Mesendoderm (in vitro differentiated cells): ENCODE measurements around the gene SCGN.

Experiments
- DNase-seq: peaks from one replicate; pipeline ENCODE4 v3.0.0; 2013
- H2AK5ac ChIP-seq: 2 replicates; pipeline ENCODE4 v1.6.1; 2013; ENCODE audit warnings: low read length, inconsistent platforms
- H2BK120ac ChIP-seq: 2 replicates; pipeline ENCODE4 v1.6.1; 2013; ENCODE audit warnings: low read depth, mild to moderate bottlenecking, low read length, moderate library complexity, mixed read lengths
- H2BK15ac ChIP-seq: replicated peaks from 2 replicates; pipeline ENCODE4 v1.6.1; 2013; ENCODE audit warnings: low read depth, mild to moderate bottlenecking, moderate library complexity
- H2BK5ac ChIP-seq: 2 replicates; pipeline ENCODE4 v1.6.1; 2013; ENCODE audit warnings: low read length, inconsistent platforms
- H3K18ac ChIP-seq: 2 replicates; pipeline ENCODE4 v1.6.1; 2013; ENCODE audit warnings: mild to moderate bottlenecking, low read length, mixed read lengths
- H3K23ac ChIP-seq: one replicate; pipeline ENCODE4 v1.6.1; 2013; ENCODE audit warnings: low read length
- H3K27ac ChIP-seq: 2 replicates; pipeline ENCODE4 v1.5.1; 2013; ENCODE audit warnings: low read depth, mild to moderate bottlenecking, inconsistent platforms, low read length, moderate library complexity
- H3K27me3 ChIP-seq: 2 replicates; pipeline ENCODE4 v1.6.1; 2013; ENCODE audit warnings: low read length, control low read depth, mild to moderate bottlenecking, inconsistent platforms; ENCODE audit not compliant: insufficient read depth, poor library complexity
- H3K36me3 ChIP-seq: 2 replicates; pipeline ENCODE4 v1.6.1; 2013; ENCODE audit warnings: low read length, inconsistent platforms; ENCODE audit not compliant: control insufficient read depth, insufficient read depth
- H3K4ac ChIP-seq: one replicate; pipeline ENCODE4 v1.6.1; 2013; ENCODE audit warnings: low read depth, mild to moderate bottlenecking, low read length, moderate library complexity
- H3K4me1 ChIP-seq: 2 replicates; pipeline ENCODE4 v1.6.1; 2013; ENCODE audit warnings: low read depth, low read length, inconsistent platforms; ENCODE audit not compliant: control insufficient read depth
- H3K4me2 ChIP-seq: 2 replicates; pipeline ENCODE4 v1.6.1; 2013; ENCODE audit warnings: low read length
- H3K4me3 ChIP-seq: 2 replicates; pipeline ENCODE4 v1.5.1; 2013; ENCODE audit warnings: mild to moderate bottlenecking, low read length
- H3K56ac ChIP-seq: one replicate; pipeline ENCODE4 v1.6.1; 2013; ENCODE audit warnings: low read length
- H3K79me1 ChIP-seq: 2 replicates; pipeline ENCODE4 v1.6.1; 2013; ENCODE audit warnings: low read length, inconsistent platforms
- H3K79me2 ChIP-seq: 2 replicates; pipeline ENCODE4 v1.6.1; 2013; ENCODE audit warnings: mild to moderate bottlenecking, low read length; ENCODE audit not compliant: control insufficient read depth, insufficient read depth
- H3K9ac ChIP-seq: 2 replicates; pipeline ENCODE4 v1.6.1; 2013; ENCODE audit warnings: low read length, inconsistent platforms
- H4K5ac ChIP-seq: one replicate; pipeline ENCODE4 v1.6.1; 2013; ENCODE audit warnings: low read length
- H4K8ac ChIP-seq: one replicate; pipeline ENCODE4 v1.6.1; 2013; ENCODE audit warnings: low read depth, mild to moderate bottlenecking, control low read depth, low read length, moderate library complexity
- WGBS: extraction: QIAGEN DNeasy Blood & Tissue Kit; methylation state at CpG from one replicate; pipeline ENCODE4 v1.1.7; 2013; ENCODE audit warnings: low lambda C conversion rate, missing lambda C conversion rate; ENCODE audit not compliant: insufficient coverage; ENCODE audit errors: extremely low coverage; 5-methylcytosine and 5-hydroxymethylcytosine counted together

Gene SCGN

GRCh38 chr6:25735261-25735660, 83.2 kb downstream of the SCGN start:
- Histone ChIP-seq H2BK120ac (no peak overlapping the region), H3K27me3 (no peaks in the 10 kb centered on the region), H4K8ac (no peak overlapping the region), H3K79me1 (no peaks in the 10 kb centered on the region), H3K18ac (no peak overlapping the region), H4K5ac (no peak overlapping the region), H3K4me1 (no peaks in the 10 kb centered on the region), H2BK5ac (no peak overlapping the region), H3K4me3 (no peak overlapping the region), H3K23ac (no peak overlapping the region), H3K56ac (no peak overlapping the region), H3K36me3 (no peaks in the 10 kb centered on the region), H3K4ac (no peak overlapping the region), H3K9ac (no peak overlapping the region), H2BK15ac (no peak overlapping the region), H3K4me2 (no peak overlapping the region), H2AK5ac (no peak overlapping the region), H3K79me2 (no peaks in the 10 kb centered on the region), H3K27ac (no peak overlapping the region)
- DNase-seq = no peak

- Histone ChIP-seq H3K36me3 (no peaks in the 10 kb centered on the region), H3K4ac (no peak overlapping the region), H4K8ac (no peak overlapping the region), H3K56ac (no peak overlapping the region), H2BK15ac (no peak overlapping the region), H3K23ac (no peak overlapping the region), H3K4me3 (no peak overlapping the region), H3K27me3 (no peaks in the 10 kb centered on the region), H3K4me2 (no peak overlapping the region), H3K79me1 (no peaks in the 10 kb centered on the region), H2AK5ac (no peak overlapping the region), H2BK120ac (no peak overlapping the region), H3K27ac (no peak overlapping the region), H4K5ac (no peak overlapping the region), H2BK5ac (no peak overlapping the region), H3K4me1 (no peaks in the 10 kb centered on the region), H3K18ac (no peak overlapping the region), H3K9ac (no peak overlapping the region), H3K79me2 (no peaks in the 10 kb centered on the region)
- no peak for DNase-seq
Measured at GRCh38 chr6:25743868-25744267, 91.9 kb downstream of the SCGN start.

- H3K4me3 ChIP-seq = no peak overlapping the region
- H3K4me2 ChIP-seq = no peak overlapping the region
- no peak overlapping the region for H3K9ac ChIP-seq
- no peaks in the 10 kb centered on the region for H3K79me1 ChIP-seq
- H2AK5ac ChIP-seq = no peak overlapping the region
- H2BK120ac ChIP-seq = no peak overlapping the region
- H3K79me2 ChIP-seq = no peaks in the 10 kb centered on the region
- H3K4ac ChIP-seq = no peak overlapping the region
- H3K27me3 ChIP-seq = no peaks in the 10 kb centered on the region
- H3K36me3 ChIP-seq = no peaks in the 10 kb centered on the region
- no peaks in the 10 kb centered on the region for H3K4me1 ChIP-seq
- no peak overlapping the region for H4K8ac ChIP-seq
- no peak overlapping the region for H3K23ac ChIP-seq
- H2BK5ac ChIP-seq = no peak overlapping the region
- DNase-seq = no peak
- no peak overlapping the region for H2BK15ac ChIP-seq
- WGBS = no CpG with 5 or more reads among the region's 4 CpGs
- no peak overlapping the region for H3K27ac ChIP-seq
- no peak overlapping the region for H4K5ac ChIP-seq
- no peak overlapping the region for H3K18ac ChIP-seq
- H3K56ac ChIP-seq = no peak overlapping the region
Measured at GRCh38 chr6:25745836-25746235, 93.8 kb downstream of the SCGN start.

- Histone ChIP-seq H3K36me3 (no peaks in the 10 kb centered on the region), H3K4me1 (no peaks in the 10 kb centered on the region), H3K23ac (no peak overlapping the region), H4K8ac (no peak overlapping the region), H4K5ac (no peak overlapping the region), H3K18ac (no peak overlapping the region), H3K27me3 (no peaks in the 10 kb centered on the region), H2BK15ac (no peak overlapping the region), H3K79me2 (no peaks in the 10 kb centered on the region), H3K27ac (no peak overlapping the region), H3K79me1 (no peaks in the 10 kb centered on the region), H2BK5ac (no peak overlapping the region), H3K9ac (no peak overlapping the region), H2AK5ac (no peak overlapping the region), H3K4me3 (no peak overlapping the region), H3K56ac (no peak overlapping the region), H2BK120ac (no peak overlapping the region), H3K4ac (no peak overlapping the region), H3K4me2 (no peak overlapping the region)
- WGBS = no CpG with 5 or more reads among the region's 1 CpG
- DNase-seq = no peak
Measured at GRCh38 chr6:25746968-25747367, 95.0 kb downstream of the SCGN start.

- no peak for DNase-seq
- Histone ChIP-seq H3K4me3 (no peak overlapping the region), H3K18ac (no peak overlapping the region), H3K23ac (no peak overlapping the region), H3K79me1 (no peaks in the 10 kb centered on the region), H3K27me3 (no peaks in the 10 kb centered on the region), H3K4me2 (no peak overlapping the region), H3K4ac (no peak overlapping the region), H3K9ac (no peak overlapping the region), H2AK5ac (no peak overlapping the region), H3K4me1 (no peaks in the 10 kb centered on the region), H2BK120ac (no peak overlapping the region), H3K27ac (no peak overlapping the region), H3K36me3 (no peaks in the 10 kb centered on the region), H2BK15ac (no peak overlapping the region), H4K8ac (no peak overlapping the region), H2BK5ac (no peak overlapping the region), H3K79me2 (no peaks in the 10 kb centered on the region), H3K56ac (no peak overlapping the region), H4K5ac (no peak overlapping the region)
- WGBS = no CpG with 5 or more reads among the region's 2 CpGs
Measured at GRCh38 chr6:25747477-25747876, 95.5 kb downstream of the SCGN start.

- no peak overlapping the region for H3K27ac ChIP-seq
- no peak overlapping the region for H3K23ac ChIP-seq
- no peaks in the 10 kb centered on the region for H3K4me1 ChIP-seq
- no peaks in the 10 kb centered on the region for H3K27me3 ChIP-seq
- H3K79me1 ChIP-seq = no peaks in the 10 kb centered on the region
- H2BK15ac ChIP-seq = no peak overlapping the region
- H2AK5ac ChIP-seq = no peak overlapping the region
- no peak overlapping the region for H2BK5ac ChIP-seq
- H4K5ac ChIP-seq = no peak overlapping the region
- H3K18ac ChIP-seq = no peak overlapping the region
- no peak for DNase-seq
- H3K4ac ChIP-seq = no peak overlapping the region
- no peaks in the 10 kb centered on the region for H3K36me3 ChIP-seq
- no peak overlapping the region for H3K56ac ChIP-seq
- no peak overlapping the region for H2BK120ac ChIP-seq
- H3K9ac ChIP-seq = no peak overlapping the region
- H4K8ac ChIP-seq = no peak overlapping the region
- H3K4me3 ChIP-seq = no peak overlapping the region
- no peak overlapping the region for H3K4me2 ChIP-seq
- H3K79me2 ChIP-seq = no peaks in the 10 kb centered on the region
Measured at GRCh38 chr6:25748049-25748448, 96.0 kb downstream of the SCGN start.
